Gastrocnemius medialis (tissue), 4 donors: ENCODE results near the gene PPFIA1.

Experiments used
- CTCF ChIP-seq, 5 experiments: fragments of 450-650 bp in 3 of 5; fragments of 200-600 bp in 2 of 5; sonication (generic) in 2 of 5; IDR thresholded peaks in 4 of 5; conservative IDR thresholded peaks in 1 of 5; 1 replicate in 4 of 5; 2 replicates in 1 of 5; pipeline ENCODE4 v1.5.1; 2016 to 2019; ENCODE audit warnings: antibody characterized with exemption in 5 of 5, mild to moderate bottlenecking in 3 of 5, moderate library complexity in 3 of 5
- POLR2A ChIP-seq, 2 donors: fragments of 450-650 bp; IDR thresholded peaks; one replicate each; pipeline ENCODE4 v1.6.1; 2017; ENCODE audit warnings: antibody characterized with exemption in 2 of 2, mild to moderate bottlenecking in 2 of 2, moderate library complexity in 2 of 2

- TF ChIP-seq CTCF (IDR thresholded peaks at IDR 0.05 in 4 of 5, conservative IDR thresholded peaks at IDR 0.05 in 1 of 5), result no peak
- no peak for TF ChIP-seq POLR2A (IDR thresholded peaks at IDR 0.05)
These were observed 100.8 kb downstream of the PPFIA1 start for GRCh38 chr11:70371241-70371640.
